ENCODE results near the gene MAML3. TPM values are rescaled to one million over a fixed set of nuclear protein-coding genes. Genes with fewer than 3 reads are reported as not detected.

Gene MAML3
- total and polyA plus RNA-seq, 2 experiments from 2014 or later, result 1.7 to 6.5 TPM

GRCh38 chr4:139746431-139747171 lies 407.4 kb downstream of the MAML3 start:
- ATAC-seq, result peak; percentile 58
- no peaks in the 10 kb centered on the region for H3F3A ChIP-seq (replicated peaks; ENCODE audit: low read depth)
- H2AFZ ChIP-seq, result peak overlapping the region; percentile 44; the same call in 1 of the 2 replicates
- TF ChIP-seq ZNF462 (CRISPR knock-in tag; IDR thresholded peaks at IDR 0.05) (no peak), CTCF (conservative IDR thresholded peaks at IDR 0.05; ENCODE audit: low read depth in 2 of 2) (no peak), POLR2AphosphoS5 (IDR thresholded peaks at IDR 0.05; ENCODE audit: low read depth) (no peak), STAT1 (IDR thresholded peaks at IDR 0.05; ENCODE audit: unreplicated experiment) (no peak), ZNF114 (CRISPR knock-in tag; IDR thresholded peaks at IDR 0.05) (no peak), NANOG (IDR thresholded peaks at IDR 0.05; ENCODE audit: borderline replicate concordance) (no peak), EZH2phosphoT487 (IDR thresholded peaks at IDR 0.05; ENCODE audit: unreplicated experiment) (no peak), CREB1 (CRISPR knock-in tag; IDR thresholded peaks at IDR 0.05; ENCODE audit: low read depth) (no peak), REST (IDR thresholded peaks at IDR 0.05; ENCODE audit: unreplicated experiment) (no peak), JUNB (IDR thresholded peaks at IDR 0.05; ENCODE audit: unreplicated experiment) (no peak), EZH2 (IDR thresholded peaks at IDR 0.05; ENCODE audit: low read depth, unreplicated experiment) (no peak), ZNF331 (CRISPR knock-in tag; IDR thresholded peaks at IDR 0.05; ENCODE audit: low read depth) (no peak)
- TF ChIP-seq, protein P1, sequence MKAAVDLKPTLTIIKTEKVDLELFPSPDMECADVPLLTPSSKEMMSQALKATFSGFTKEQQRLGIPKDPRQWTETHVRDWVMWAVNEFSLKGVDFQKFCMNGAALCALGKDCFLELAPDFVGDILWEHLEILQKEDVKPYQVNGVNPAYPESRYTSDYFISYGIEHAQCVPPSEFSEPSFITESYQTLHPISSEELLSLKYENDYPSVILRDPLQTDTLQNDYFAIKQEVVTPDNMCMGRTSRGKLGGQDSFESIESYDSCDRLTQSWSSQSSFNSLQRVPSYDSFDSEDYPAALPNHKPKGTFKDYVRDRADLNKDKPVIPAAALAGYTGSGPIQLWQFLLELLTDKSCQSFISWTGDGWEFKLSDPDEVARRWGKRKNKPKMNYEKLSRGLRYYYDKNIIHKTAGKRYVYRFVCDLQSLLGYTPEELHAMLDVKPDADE (IDR thresholded peaks at IDR 0.05), result no peak
- Mint-ChIP-seq H3K27ac (no peak overlapping the region), H3K27me3 (ENCODE audit: insufficient read depth, low read depth, poor library complexity) (peaks cover 3% of the 10 kb centered on the region), H3K9me3 (no peaks in the 10 kb centered on the region), H3K36me3 (ENCODE audit: low read depth) (no peaks in the 10 kb centered on the region), H3K4me1 (peaks cover 16% of the 10 kb centered on the region), H3K4me3 (no peak overlapping the region)
- no peak overlapping the region for H3K4me3 ChIP-seq
- peak overlapping the region; percentile 28; the same call in 1 of the 2 replicates for H3K4me2 ChIP-seq
- H4K20me1 ChIP-seq (replicated peaks; ENCODE audit: insufficient read depth), result no peaks in the 10 kb centered on the region
- H3K4me1 ChIP-seq (ENCODE audit: insufficient read depth), result peaks cover 8% of the 10 kb centered on the region; the same call in 1 of the 2 replicates
- DNase-seq (ENCODE audit: low spot score), result peak; percentile 25
- no peaks in the 10 kb centered on the region for H3K79me2 ChIP-seq (replicated peaks; ENCODE audit: insufficient read depth)
- H3K27me3 ChIP-seq (ENCODE audit: insufficient read depth), result no peaks in the 10 kb centered on the region
- no peaks in the 10 kb centered on the region for H3K36me3 ChIP-seq (ENCODE audit: insufficient read depth)
- H3K9me2 ChIP-seq (ENCODE audit: insufficient read depth), result no peaks in the 10 kb centered on the region
- H3K27ac ChIP-seq (ENCODE audit: low read depth), result no peak overlapping the region
